Neural crest cell (in vitro differentiated cells): ENCODE results near the gene CYP26B1. TPM values are rescaled to one million over a fixed set of nuclear protein-coding genes. Genes with fewer than 3 reads are reported as not detected.

Experiments
- DNase-seq: peaks from one replicate; pipeline ENCODE4 v3.0.0; 2021; ENCODE audit warnings: low read depth, mixed read lengths, low spot score
- H3K27ac Mint-ChIP-seq: one replicate; pipeline ENCODE4 v1.8.0; 2021; ENCODE audit warnings: mild to moderate bottlenecking, mixed read lengths; ENCODE audit not compliant: unreplicated experiment
- H3K27me3 Mint-ChIP-seq: 2 replicates; pipeline ENCODE4 v1.8.0; 2021; ENCODE audit warnings: low read depth, mild to moderate bottlenecking, mixed read lengths
- H3K36me3 Mint-ChIP-seq: 2 replicates; pipeline ENCODE4 v1.8.0; 2021; ENCODE audit warnings: low read depth, mild to moderate bottlenecking, mixed read lengths
- H3K4me1 Mint-ChIP-seq: 2 replicates; pipeline ENCODE4 v1.8.0; 2021; ENCODE audit warnings: mixed read lengths
- H3K4me3 Mint-ChIP-seq: one replicate; pipeline ENCODE4 v1.8.0; 2021; ENCODE audit warnings: mild to moderate bottlenecking, mixed read lengths
- H3K9me3 Mint-ChIP-seq: 2 replicates; pipeline ENCODE4 v1.8.0; 2021; ENCODE audit warnings: mixed read lengths
- CTCF ChIP-seq: fragments of 200-600 bp; sonication (generic); conservative IDR thresholded peaks from 2 replicates; pipeline ENCODE4 v1.5.0; 2021; ENCODE audit warnings: antibody characterized with exemption, mild to moderate bottlenecking
- total RNA-seq: library from RNA; stranded (reverse); gene quantifications from 2 replicates; pipeline ENCODE4 v1.2.1, GENCODE V29; 2021

CYP26B1 gene
- total RNA-seq, 1 donor from 2014 or later: 16.4 TPM

GRCh38 chr2:72103161-72103560 is 44.5 kb downstream of the CYP26B1 start:
- Mint-ChIP-seq H3K36me3 (no peaks in the 10 kb centered on the region), H3K4me3 (no peak overlapping the region), H3K27ac (no peak overlapping the region), H3K9me3 (no peaks in the 10 kb centered on the region), H3K4me1 (no peaks in the 10 kb centered on the region), H3K27me3 (peaks cover 19% of the 10 kb centered on the region)
- DNase-seq: no peak
- TF ChIP-seq CTCF: no peak

GRCh38 chr2:72098935-72099334 is 48.7 kb downstream of the CYP26B1 start:
- no peaks in the 10 kb centered on the region for H3K36me3 Mint-ChIP-seq
- H3K27me3 Mint-ChIP-seq: peaks cover 18% of the 10 kb centered on the region
- no peak overlapping the region for H3K27ac Mint-ChIP-seq
- TF ChIP-seq CTCF: no peak
- H3K9me3 Mint-ChIP-seq: no peaks in the 10 kb centered on the region
- H3K4me3 Mint-ChIP-seq: no peak overlapping the region
- H3K4me1 Mint-ChIP-seq: no peaks in the 10 kb centered on the region
- no peak for DNase-seq

DNA sequence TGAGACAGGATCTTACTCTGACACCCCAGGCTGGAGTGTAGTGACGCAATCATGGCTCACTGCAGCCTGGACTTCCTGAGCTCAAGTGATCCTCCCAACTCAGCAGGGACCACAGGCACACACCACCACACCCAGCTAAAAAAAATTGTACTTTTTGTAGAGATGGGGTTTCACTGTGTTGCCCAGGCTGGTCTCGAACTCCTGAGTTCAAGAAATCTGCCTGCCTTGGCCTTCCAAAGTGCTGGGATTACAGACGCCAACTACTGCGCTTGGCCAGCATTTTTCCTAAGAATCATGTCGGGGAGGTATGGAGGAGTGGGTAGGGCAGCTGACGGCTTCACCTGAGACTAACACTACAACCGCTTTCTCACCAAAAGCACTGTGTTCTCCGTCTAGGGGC is 50.4 kb downstream of the CYP26B1 start:
- DNase-seq: no peak
- no peak overlapping the region for H3K4me3 Mint-ChIP-seq
- no peaks in the 10 kb centered on the region for H3K36me3 Mint-ChIP-seq
- no peaks in the 10 kb centered on the region for H3K9me3 Mint-ChIP-seq
- H3K27ac Mint-ChIP-seq: no peak overlapping the region
- H3K27me3 Mint-ChIP-seq: peaks cover 9% of the 10 kb centered on the region
- TF ChIP-seq CTCF: no peak
- H3K4me1 Mint-ChIP-seq: no peaks in the 10 kb centered on the region

DNA sequence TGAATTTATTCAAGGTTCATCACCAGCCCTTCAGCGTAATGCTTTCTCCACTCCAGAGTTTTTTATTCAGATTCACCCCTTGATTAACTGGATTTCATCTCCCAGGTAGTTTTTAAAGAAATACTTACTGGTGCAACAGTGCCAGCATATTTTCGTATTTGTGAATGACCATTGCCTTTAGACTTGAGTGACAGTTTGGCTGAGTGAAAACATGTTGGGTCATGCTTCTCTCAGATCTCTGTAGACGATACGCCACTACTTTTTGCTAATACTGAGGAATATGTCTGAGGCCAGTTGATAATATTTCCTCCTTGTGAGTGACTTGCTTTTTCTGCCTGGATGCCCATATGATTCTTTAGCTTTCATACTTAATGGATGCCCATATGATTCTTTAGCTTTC is 51.5 kb downstream of the CYP26B1 start:
- Mint-ChIP-seq H3K27me3 (peaks cover 6% of the 10 kb centered on the region), H3K4me3 (no peak overlapping the region), H3K9me3 (no peaks in the 10 kb centered on the region), H3K4me1 (no peaks in the 10 kb centered on the region), H3K27ac (no peak overlapping the region), H3K36me3 (no peaks in the 10 kb centered on the region)
- DNase-seq: no peak
- no peak for TF ChIP-seq CTCF

- Mint-ChIP-seq H3K36me3 (no peaks in the 10 kb centered on the region), H3K27me3 (peaks cover 6% of the 10 kb centered on the region), H3K27ac (no peak overlapping the region), H3K4me3 (no peak overlapping the region), H3K4me1 (no peaks in the 10 kb centered on the region), H3K9me3 (no peaks in the 10 kb centered on the region)
- no peak for DNase-seq
- TF ChIP-seq CTCF: no peak
Measured at GRCh38 chr2:72095364-72095763, 52.3 kb downstream of the CYP26B1 start.

DNA sequence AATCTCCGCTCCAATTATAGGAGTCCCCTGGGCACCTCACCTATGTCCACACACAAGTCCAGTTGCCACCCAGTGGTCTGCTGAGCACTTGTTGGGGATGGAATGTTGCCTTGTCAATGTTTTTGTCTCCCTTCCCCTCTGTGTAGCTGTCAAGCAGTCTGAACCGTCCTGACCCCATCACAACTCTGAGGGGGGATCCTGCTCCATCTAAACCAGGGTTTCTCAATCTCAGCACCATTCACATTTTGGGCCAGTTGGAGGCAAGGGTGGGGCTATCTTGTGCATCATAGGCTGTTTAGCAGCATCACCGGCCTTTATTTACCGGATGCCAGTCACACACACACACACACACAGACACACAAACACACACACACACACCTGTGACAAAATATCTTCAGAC is 53.0 kb downstream of the CYP26B1 start:
- Mint-ChIP-seq H3K4me3 (no peak overlapping the region), H3K4me1 (no peaks in the 10 kb centered on the region), H3K27me3 (peaks cover 6% of the 10 kb centered on the region), H3K9me3 (peaks cover 2% of the 10 kb centered on the region), H3K36me3 (no peaks in the 10 kb centered on the region), H3K27ac (no peak overlapping the region)
- no peak for DNase-seq
- TF ChIP-seq CTCF: no peak
